HepG2 (cell line): ENCODE measurements around the gene MRFAP1L1. TPM values are rescaled to one million over a fixed set of nuclear protein-coding genes. Genes with fewer than 3 reads are reported as not detected.

Experiments used
- DR1 ChIP-seq: sonication (generic); formaldehyde crosslinking; IDR thresholded peaks from 2 replicates; pipeline ENCODE4 v1.8.0; 2021; ENCODE audit warnings: mild to moderate bottlenecking, missing genetic modification reagents, inconsistent platforms
- GTF2F1 ChIP-seq: fragments of 150-350 bp; IDR thresholded peaks from 2 replicates; pipeline ENCODE4 v1.6.1; 2014; ENCODE audit warnings: low read length
- MIER3 ChIP-seq: IDR thresholded peaks from 2 replicates; pipeline ENCODE4 v1.6.1; 2016; ENCODE audit warnings: missing compliant biosample characterization, borderline replicate concordance
- NFKBIZ ChIP-seq: IDR thresholded peaks from 2 replicates; pipeline ENCODE4 v1.6.1; 2018; ENCODE audit warnings: missing genetic modification reagents, missing compliant biosample characterization
- NFYB ChIP-seq: sonication (generic); formaldehyde crosslinking; IDR thresholded peaks from 2 replicates; pipeline ENCODE4 v1.4.0; 2020; ENCODE audit warnings: missing genetic modification reagents
- NKX3-1 ChIP-seq: sonication (generic); formaldehyde crosslinking; IDR thresholded peaks from 2 replicates; pipeline ENCODE4 v1.5.0; 2020; ENCODE audit warnings: missing genetic modification reagents
- ONECUT2 ChIP-seq: sonication (generic); formaldehyde crosslinking; IDR thresholded peaks from 2 replicates; pipeline ENCODE4 v1.4.0; 2020; ENCODE audit warnings: missing genetic modification reagents
- POLR2A ChIP-seq, 2 experiments: IDR thresholded peaks; 2 replicates each; pipeline ENCODE4 v1.6.1; 2011; ENCODE audit warnings: low read depth in 2 of 2, low read length in 2 of 2, mild to moderate bottlenecking in 1 of 2, moderate library complexity in 1 of 2; ENCODE audit not compliant: insufficient read depth in 1 of 2
- SRY ChIP-seq: sonication (generic); formaldehyde crosslinking; IDR thresholded peaks from 2 replicates; pipeline ENCODE4 v1.8.0; 2022; ENCODE audit warnings: mild to moderate bottlenecking, missing genetic modification reagents
- TP53 ChIP-seq: sonication (generic); formaldehyde crosslinking; conservative IDR thresholded peaks from 2 replicates; pipeline ENCODE4 v1.4.0; 2020; ENCODE audit warnings: missing genetic modification reagents
- ZBTB3 ChIP-seq: sonication (generic); formaldehyde crosslinking; IDR thresholded peaks from 2 replicates; pipeline ENCODE4 v1.4.0; 2020; ENCODE audit warnings: low read depth, mild to moderate bottlenecking, moderate library complexity, missing genetic modification reagents, borderline replicate concordance
- ZNF17 ChIP-seq: sonication (generic); formaldehyde crosslinking; IDR thresholded peaks from 2 replicates; pipeline ENCODE4 v1.5.0; 2020; ENCODE audit warnings: mild to moderate bottlenecking, missing genetic modification reagents
- ZNF564 ChIP-seq: sonication (generic); formaldehyde crosslinking; IDR thresholded peaks from 2 replicates; pipeline ENCODE4 v1.8.1; 2023; ENCODE audit warnings: mild to moderate bottlenecking, missing genetic modification reagents
- ZNF570 ChIP-seq: sonication (generic); formaldehyde crosslinking; IDR thresholded peaks from 2 replicates; pipeline ENCODE4 v1.4.0; 2020; ENCODE audit warnings: mild to moderate bottlenecking, missing genetic modification reagents, borderline replicate concordance
- polyA plus RNA-seq, 8 experiments: library from polyadenylated mRNA; depleted of rRNA in 3 of 8; stranded (reverse) in 7 of 8; unstranded in 1 of 8; fragments of >200 nt; fragmentation: Illumina TruSeq in 4 of 8; extraction: Trizol in 4 of 8; gene quantifications; 2 replicates each; pipeline versions ENCODE4 v1.2.1 to v1.2.3, GENCODE V29; 2011 to 2016; ENCODE audit warnings: low read depth in 4 of 8, missing spikeins in 1 of 8, mixed read lengths in 1 of 8; ENCODE audit not compliant: insufficient read depth in 1 of 8
- total RNA-seq, 5 experiments: library from RNA; depleted of rRNA; stranded (reverse); fragments of >200 nt; fragmentation: Illumina TruSeq; extraction: Trizol; gene quantifications; 2 replicates each; pipeline ENCODE4 v1.2.3, GENCODE V29; 2016; ENCODE audit warnings: low read depth in 1 of 5
- TF ChIP-seq, protein P1 (sequence below): sonication (generic); formaldehyde crosslinking; IDR thresholded peaks from 2 replicates; pipeline ENCODE4 v1.4.0; 2020; ENCODE audit warnings: missing genetic modification reagents, borderline replicate concordance
- TF ChIP-seq, protein P2 (sequence below): IDR thresholded peaks from 2 replicates; pipeline ENCODE4 v1.6.1; 2016; ENCODE audit warnings: mild to moderate bottlenecking
- TF ChIP-seq, protein P3 (sequence below): sonication (generic); formaldehyde crosslinking; IDR thresholded peaks from 2 replicates; pipeline ENCODE4 v1.4.0; 2020; ENCODE audit warnings: missing genetic modification reagents
- TF ChIP-seq, protein P4 (sequence below): sonication (generic); formaldehyde crosslinking; IDR thresholded peaks from 2 replicates; pipeline ENCODE4 v1.4.0; 2020; ENCODE audit warnings: missing genetic modification reagents; ENCODE audit errors: not compliant biosample characterization

Gene MRFAP1L1
- total and polyA plus RNA-seq, 2 of the 13 experiments (the other 11 are each of a cell fraction or from before 2014, with no cell fraction given) = 44.8 to 76.6 TPM

DNA sequence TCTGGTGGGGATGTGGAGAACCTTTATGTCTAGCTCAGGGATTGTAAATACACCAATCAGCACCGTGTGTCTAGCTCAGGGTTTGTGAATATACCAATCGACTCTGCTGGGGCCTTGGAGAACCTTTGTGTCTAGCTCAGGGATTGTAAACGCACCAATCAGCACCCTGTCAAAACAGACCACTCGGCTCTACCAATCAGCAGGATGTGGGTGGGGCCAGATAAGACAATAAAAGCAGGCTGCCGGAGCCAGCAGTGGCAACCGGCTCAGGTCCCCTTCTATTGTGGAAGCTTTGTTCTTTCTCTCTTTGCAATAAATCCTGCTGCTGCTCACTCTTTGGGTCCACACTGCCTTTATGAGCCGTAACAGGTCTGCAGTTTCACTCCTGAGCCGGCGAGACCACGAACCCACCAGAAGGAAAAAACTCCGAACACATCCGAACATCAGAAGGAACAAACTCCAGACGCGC, 36.4 kb downstream of the MRFAP1L1 start (continued):
- TF ChIP-seq, protein P1, sequence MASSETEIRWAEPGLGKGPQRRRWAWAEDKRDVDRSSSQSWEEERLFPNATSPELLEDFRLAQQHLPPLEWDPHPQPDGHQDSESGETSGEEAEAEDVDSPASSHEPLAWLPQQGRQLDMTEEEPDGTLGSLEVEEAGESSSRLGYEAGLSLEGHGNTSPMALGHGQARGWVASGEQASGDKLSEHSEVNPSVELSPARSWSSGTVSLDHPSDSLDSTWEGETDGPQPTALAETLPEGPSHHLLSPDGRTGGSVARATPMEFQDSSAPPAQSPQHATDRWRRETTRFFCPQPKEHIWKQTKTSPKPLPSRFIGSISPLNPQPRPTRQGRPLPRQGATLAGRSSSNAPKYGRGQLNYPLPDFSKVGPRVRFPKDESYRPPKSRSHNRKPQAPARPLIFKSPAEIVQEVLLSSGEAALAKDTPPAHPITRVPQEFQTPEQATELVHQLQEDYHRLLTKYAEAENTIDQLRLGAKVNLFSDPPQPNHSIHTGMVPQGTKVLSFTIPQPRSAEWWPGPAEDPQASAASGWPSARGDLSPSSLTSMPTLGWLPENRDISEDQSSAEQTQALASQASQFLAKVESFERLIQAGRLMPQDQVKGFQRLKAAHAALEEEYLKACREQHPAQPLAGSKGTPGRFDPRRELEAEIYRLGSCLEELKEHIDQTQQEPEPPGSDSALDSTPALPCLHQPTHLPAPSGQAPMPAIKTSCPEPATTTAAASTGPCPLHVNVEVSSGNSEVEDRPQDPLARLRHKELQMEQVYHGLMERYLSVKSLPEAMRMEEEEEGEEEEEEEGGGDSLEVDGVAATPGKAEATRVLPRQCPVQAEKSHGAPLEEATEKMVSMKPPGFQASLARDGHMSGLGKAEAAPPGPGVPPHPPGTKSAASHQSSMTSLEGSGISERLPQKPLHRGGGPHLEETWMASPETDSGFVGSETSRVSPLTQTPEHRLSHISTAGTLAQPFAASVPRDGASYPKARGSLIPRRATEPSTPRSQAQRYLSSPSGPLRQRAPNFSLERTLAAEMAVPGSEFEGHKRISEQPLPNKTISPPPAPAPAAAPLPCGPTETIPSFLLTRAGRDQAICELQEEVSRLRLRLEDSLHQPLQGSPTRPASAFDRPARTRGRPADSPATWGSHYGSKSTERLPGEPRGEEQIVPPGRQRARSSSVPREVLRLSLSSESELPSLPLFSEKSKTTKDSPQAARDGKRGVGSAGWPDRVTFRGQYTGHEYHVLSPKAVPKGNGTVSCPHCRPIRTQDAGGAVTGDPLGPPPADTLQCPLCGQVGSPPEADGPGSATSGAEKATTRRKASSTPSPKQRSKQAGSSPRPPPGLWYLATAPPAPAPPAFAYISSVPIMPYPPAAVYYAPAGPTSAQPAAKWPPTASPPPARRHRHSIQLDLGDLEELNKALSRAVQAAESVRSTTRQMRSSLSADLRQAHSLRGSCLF (CRISPR knock-in tag) = 0 out of 2 replicates have a peak, but pooled peaks have one; percentile 19
- TF ChIP-seq GTF2F1 (peak; percentile 53; the same call in 1 of the 2 replicates), NKX3-1 (CRISPR knock-in tag) (peak; percentile 82; the same call in 1 of the 2 replicates), ZNF564 (CRISPR knock-in tag) (peak; percentile 7; the same call in 1 of the 2 replicates), NFYB (peak; percentile 91), DR1 (CRISPR knock-in tag) (peak; percentile 36; the same call in 1 of the 2 replicates), SRY (CRISPR knock-in tag) (peak; percentile 49; the same call in 1 of the 2 replicates), ZNF570 (CRISPR knock-in tag) (0 out of 2 replicates have a peak, but pooled peaks have one; percentile 18), TP53 (CRISPR knock-in tag) (0 out of 2 replicates have a peak, but pooled peaks have one; percentile 31), NFKBIZ (CRISPR knock-in tag) (0 out of 2 replicates have a peak, but pooled peaks have one; percentile 10), ONECUT2 (CRISPR knock-in tag) (0 out of 2 replicates have a peak, but pooled peaks have one; percentile 17), MIER3 (peak; percentile 4; the same call in 1 of the 2 replicates), ZBTB3 (CRISPR knock-in tag) (peak; percentile 33; the same call in 1 of the 2 replicates), ZNF17 (CRISPR knock-in tag) (0 out of 2 replicates have a peak, but pooled peaks have one; percentile 76), POLR2A (IDR thresholded peaks at IDR 0.05; ENCODE audit: insufficient read depth in 1 of 2, low read depth in 2 of 2, low read length in 2 of 2) (0 out of 4 replicates have a peak, but pooled peaks of 1 of the 2 experiments have one; percentile 53)
- TF ChIP-seq, protein P2, sequence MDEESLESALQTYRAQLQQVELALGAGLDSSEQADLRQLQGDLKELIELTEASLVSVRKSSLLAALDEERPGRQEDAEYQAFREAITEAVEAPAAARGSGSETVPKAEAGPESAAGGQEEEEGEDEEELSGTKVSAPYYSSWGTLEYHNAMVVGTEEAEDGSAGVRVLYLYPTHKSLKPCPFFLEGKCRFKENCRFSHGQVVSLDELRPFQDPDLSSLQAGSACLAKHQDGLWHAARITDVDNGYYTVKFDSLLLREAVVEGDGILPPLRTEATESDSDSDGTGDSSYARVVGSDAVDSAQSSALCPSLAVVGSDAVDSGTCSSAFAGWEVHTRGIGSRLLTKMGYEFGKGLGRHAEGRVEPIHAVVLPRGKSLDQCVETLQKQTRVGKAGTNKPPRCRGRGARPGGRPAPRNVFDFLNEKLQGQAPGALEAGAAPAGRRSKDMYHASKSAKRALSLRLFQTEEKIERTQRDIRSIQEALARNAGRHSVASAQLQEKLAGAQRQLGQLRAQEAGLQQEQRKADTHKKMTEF = peak; percentile 64
- TF ChIP-seq, protein P3, sequence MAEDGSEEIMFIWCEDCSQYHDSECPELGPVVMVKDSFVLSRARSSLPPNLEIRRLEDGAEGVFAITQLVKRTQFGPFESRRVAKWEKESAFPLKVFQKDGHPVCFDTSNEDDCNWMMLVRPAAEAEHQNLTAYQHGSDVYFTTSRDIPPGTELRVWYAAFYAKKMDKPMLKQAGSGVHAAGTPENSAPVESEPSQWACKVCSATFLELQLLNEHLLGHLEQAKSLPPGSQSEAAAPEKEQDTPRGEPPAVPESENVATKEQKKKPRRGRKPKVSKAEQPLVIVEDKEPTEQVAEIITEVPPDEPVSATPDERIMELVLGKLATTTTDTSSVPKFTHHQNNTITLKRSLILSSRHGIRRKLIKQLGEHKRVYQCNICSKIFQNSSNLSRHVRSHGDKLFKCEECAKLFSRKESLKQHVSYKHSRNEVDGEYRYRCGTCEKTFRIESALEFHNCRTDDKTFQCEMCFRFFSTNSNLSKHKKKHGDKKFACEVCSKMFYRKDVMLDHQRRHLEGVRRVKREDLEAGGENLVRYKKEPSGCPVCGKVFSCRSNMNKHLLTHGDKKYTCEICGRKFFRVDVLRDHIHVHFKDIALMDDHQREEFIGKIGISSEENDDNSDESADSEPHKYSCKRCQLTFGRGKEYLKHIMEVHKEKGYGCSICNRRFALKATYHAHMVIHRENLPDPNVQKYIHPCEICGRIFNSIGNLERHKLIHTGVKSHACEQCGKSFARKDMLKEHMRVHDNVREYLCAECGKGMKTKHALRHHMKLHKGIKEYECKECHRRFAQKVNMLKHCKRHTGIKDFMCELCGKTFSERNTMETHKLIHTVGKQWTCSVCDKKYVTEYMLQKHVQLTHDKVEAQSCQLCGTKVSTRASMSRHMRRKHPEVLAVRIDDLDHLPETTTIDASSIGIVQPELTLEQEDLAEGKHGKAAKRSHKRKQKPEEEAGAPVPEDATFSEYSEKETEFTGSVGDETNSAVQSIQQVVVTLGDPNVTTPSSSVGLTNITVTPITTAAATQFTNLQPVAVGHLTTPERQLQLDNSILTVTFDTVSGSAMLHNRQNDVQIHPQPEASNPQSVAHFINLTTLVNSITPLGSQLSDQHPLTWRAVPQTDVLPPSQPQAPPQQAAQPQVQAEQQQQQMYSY (CRISPR knock-in tag) = 0 out of 2 replicates have a peak, but pooled peaks have one; percentile 29
- TF ChIP-seq, protein P4, sequence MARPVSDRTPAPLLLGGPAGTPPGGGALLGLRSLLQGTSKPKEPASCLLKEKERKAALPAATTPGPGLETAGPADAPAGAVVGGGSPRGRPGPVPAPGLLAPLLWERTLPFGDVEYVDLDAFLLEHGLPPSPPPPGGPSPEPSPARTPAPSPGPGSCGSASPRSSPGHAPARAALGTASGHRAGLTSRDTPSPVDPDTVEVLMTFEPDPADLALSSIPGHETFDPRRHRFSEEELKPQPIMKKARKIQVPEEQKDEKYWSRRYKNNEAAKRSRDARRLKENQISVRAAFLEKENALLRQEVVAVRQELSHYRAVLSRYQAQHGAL = peak; percentile 35
